Measurements from ENCODE around the gene CCDC63. TPM values are rescaled to one million over a fixed set of nuclear protein-coding genes. Genes with fewer than 3 reads are reported as not detected.

CCDC63 gene
- total RNA-seq = not detected

- ATAC-seq (peak; percentile 58 to 73), DNase-seq (ENCODE audit: low spot score) (no peak)
- H3K9me3 Mint-ChIP-seq = no peaks in the 10 kb centered on the region
- H3K4me1 Mint-ChIP-seq (ENCODE audit: low read depth in 2 of 2) = peaks cover 0 to 5% of the 10 kb centered on the region in 2 donors
- H3K4me3 Mint-ChIP-seq = peak within 1 kb of the TSS; percentile 48
- no peaks in the 10 kb centered on the region for H3K36me3 Mint-ChIP-seq
- peaks cover 27 to 55% of the 10 kb centered on the region in 2 donors for H3K27me3 Mint-ChIP-seq
- H3K27ac Mint-ChIP-seq = no peak within 1 kb of the TSS
These were observed at the start of gene CCDC63 for GRCh38 chr12:110846615-110847566. Gene CCDC63, plus strand, starts transcription at chr12:110846987. Its CDS starts 5,968 bp downstream, at chr12:110852955.

DNA sequence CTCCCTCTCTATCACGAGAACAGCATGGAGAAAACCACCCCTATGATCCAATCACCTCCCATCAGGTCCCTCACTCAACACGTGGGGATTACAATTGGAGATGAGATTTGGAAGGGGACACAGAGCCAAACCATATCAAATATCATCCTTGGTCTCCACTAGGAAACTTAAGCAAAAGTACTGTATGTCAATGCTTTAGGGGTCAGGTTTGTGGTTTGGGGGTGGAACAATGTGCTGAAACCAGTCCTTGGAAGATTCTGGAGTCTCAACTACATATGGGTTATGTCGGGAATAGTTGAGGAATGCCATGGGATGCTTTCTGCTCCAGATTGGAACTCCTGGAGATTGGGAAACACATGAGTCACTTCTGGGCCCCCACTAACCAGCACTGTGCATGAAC is 48.3 kb upstream of the CCDC63 start:
- Mint-ChIP-seq H3K4me1 (ENCODE audit: low read depth in 2 of 2) (no peaks in the 10 kb centered on the region), H3K36me3 (no peaks in the 10 kb centered on the region), H3K4me3 (no peak overlapping the region), H3K9me3 (no peaks in the 10 kb centered on the region), H3K27me3 (peaks cover 15 to 18% of the 10 kb centered on the region in 2 donors), H3K27ac (no peak overlapping the region)
- ATAC-seq (no peak), DNase-seq (ENCODE audit: low spot score) (no peak)

DNA sequence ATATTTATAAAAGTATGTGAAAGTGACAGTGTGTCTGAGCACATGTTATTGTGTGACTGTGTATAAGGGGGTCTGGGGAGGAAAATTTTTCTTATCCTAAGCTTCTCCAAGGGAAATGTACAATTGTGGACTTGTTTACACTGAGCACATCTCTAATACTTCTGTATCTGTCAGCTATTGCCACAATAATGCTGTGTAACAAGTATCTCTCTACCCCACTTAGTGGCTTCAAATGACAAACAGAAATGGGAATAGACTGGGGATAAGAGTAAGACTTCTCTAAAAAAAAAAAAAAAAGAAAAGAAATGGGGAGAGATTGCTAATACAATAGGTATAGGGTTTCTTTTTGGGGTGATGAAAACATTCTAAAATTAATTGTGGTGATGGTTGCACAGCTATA is 44.3 kb upstream of the CCDC63 start:
- Mint-ChIP-seq H3K4me1 (ENCODE audit: low read depth in 2 of 2) (no peaks in the 10 kb centered on the region), H3K9me3 (no peaks in the 10 kb centered on the region), H3K36me3 (no peaks in the 10 kb centered on the region), H3K27me3 (peaks cover 10 to 16% of the 10 kb centered on the region in 2 donors), H3K27ac (no peak overlapping the region), H3K4me3 (no peak overlapping the region)
- DNase-seq (ENCODE audit: low spot score) (no peak), ATAC-seq (no peak)

GRCh38 chr12:110804406-110804805 is 42.4 kb upstream of the CCDC63 start:
- Mint-ChIP-seq H3K9me3 (no peaks in the 10 kb centered on the region), H3K27ac (no peak overlapping the region), H3K27me3 (peaks cover 10 to 17% of the 10 kb centered on the region in 2 donors), H3K4me3 (no peak overlapping the region), H3K36me3 (no peaks in the 10 kb centered on the region), H3K4me1 (ENCODE audit: low read depth in 2 of 2) (no peaks in the 10 kb centered on the region)
- DNase-seq (ENCODE audit: low spot score) (no peak), ATAC-seq (no peak)

DNA sequence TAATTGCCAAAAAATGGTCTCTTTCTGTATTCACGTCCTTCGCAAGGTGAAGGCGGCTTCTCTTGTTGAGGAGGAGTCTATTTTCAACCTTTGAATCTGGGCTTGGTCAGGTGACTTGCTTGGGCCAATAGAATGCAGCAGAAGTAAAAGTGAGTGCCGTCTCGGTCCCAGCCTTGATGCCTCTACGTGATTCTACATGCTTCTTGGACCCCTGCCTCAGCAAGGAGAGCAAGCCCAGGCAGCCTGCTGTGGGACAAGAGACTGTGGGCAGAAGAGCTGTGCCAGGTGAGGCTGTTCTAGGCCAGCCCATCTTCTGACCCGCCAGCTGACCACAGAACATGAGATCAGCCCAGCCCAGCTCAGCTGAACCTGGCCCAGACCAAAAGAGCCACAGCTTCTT is 39.1 kb upstream of the CCDC63 start:
- Mint-ChIP-seq H3K9me3 (no peaks in the 10 kb centered on the region), H3K36me3 (no peaks in the 10 kb centered on the region), H3K27ac (no peak overlapping the region), H3K4me3 (no peak overlapping the region), H3K27me3 (peaks cover 0 to 6% of the 10 kb centered on the region in 2 donors), H3K4me1 (ENCODE audit: low read depth in 2 of 2) (no peaks in the 10 kb centered on the region)
- ATAC-seq = no peak
- no peak for DNase-seq (ENCODE audit: low spot score)

DNA sequence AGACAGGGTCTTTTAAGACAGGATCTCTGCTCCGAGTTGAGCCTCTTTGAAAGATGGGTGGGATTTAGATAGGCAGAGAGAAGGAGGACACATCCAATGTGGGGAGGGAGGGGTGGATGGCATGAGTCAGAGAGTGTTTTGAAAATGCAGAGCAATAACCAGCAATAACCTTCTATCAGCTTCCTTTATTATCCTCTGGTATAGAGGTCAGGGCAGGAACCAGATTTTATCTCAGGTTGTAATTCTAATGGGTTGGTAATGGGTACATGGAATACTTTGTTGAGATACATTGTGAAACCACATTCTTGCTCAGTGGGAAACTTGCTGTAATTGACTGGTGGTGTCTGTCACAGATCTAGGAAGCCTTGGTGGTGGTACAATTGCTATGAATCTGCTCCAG is 37.6 kb upstream of the CCDC63 start:
- DNase-seq (ENCODE audit: low spot score) (no peak), ATAC-seq (no peak)
- Mint-ChIP-seq H3K27ac (no peak overlapping the region), H3K4me1 (ENCODE audit: low read depth in 2 of 2) (no peaks in the 10 kb centered on the region), H3K27me3 (peaks cover 6 to 7% of the 10 kb centered on the region in 2 donors), H3K9me3 (no peaks in the 10 kb centered on the region), H3K36me3 (no peaks in the 10 kb centered on the region), H3K4me3 (no peak overlapping the region)

GRCh38 chr12:110811972-110812371 is 34.8 kb upstream of the CCDC63 start:
- no peaks in the 10 kb centered on the region for H3K4me1 Mint-ChIP-seq (ENCODE audit: low read depth in 2 of 2)
- no peaks in the 10 kb centered on the region for H3K36me3 Mint-ChIP-seq
- H3K9me3 Mint-ChIP-seq = no peaks in the 10 kb centered on the region
- H3K27me3 Mint-ChIP-seq = peaks cover 6 to 11% of the 10 kb centered on the region in 2 donors
- H3K27ac Mint-ChIP-seq = no peak overlapping the region
- no peak for ATAC-seq
- H3K4me3 Mint-ChIP-seq = no peak overlapping the region
- no peak for DNase-seq (ENCODE audit: low spot score)

DNA sequence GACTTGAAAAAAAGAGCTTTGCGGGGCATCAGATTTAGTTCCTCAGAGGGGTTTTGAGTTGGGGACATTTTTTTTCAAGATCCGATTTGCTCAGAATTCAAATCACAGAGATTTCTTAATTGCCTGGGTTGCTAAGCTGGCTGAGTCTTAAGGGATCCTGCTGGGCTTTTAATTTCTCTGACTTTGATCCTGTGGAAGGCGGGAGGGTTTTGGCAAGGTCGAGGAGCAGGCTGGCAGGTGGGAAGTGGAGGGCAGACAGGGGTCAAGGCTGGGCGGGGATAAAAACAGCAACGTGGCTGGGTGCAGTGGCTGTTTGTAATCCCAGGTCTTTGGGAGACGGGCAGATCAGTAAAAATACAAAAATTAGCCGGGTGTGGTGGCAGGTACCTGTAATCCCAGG is 33.5 kb upstream of the CCDC63 start:
- Mint-ChIP-seq H3K4me3 (no peak overlapping the region), H3K4me1 (ENCODE audit: low read depth in 2 of 2) (no peaks in the 10 kb centered on the region), H3K9me3 (no peaks in the 10 kb centered on the region), H3K36me3 (no peaks in the 10 kb centered on the region), H3K27me3 (peaks cover 6 to 9% of the 10 kb centered on the region in 2 donors), H3K27ac (no peak overlapping the region)
- DNase-seq (ENCODE audit: low spot score) = no peak
- ATAC-seq = no peak

- no peaks in the 10 kb centered on the region for H3K9me3 Mint-ChIP-seq
These were observed 33.0 kb upstream of the CCDC63 start for GRCh38 chr12:110813756-110814155.

DNA sequence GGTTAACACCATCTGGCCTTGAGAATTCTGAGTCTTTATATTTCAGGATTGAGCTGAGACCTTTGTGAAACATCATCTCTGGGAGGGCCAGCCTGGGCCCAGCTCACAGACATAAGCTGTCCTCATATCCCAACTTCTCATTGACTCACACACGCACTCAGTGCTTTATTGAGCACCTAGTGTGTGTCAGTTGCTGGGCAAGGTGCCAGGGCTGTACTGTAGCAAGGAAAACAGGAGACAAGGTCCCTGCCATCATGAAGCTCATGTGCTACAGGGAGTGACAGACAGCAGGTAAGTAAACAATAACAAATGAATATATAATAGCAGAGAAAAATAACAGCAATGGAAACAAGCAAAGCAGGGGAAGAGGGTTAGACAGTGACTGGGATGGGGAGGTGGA is 30.5 kb upstream of the CCDC63 start:
- DNase-seq (ENCODE audit: low spot score) (no peak), ATAC-seq (no peak)
- Mint-ChIP-seq H3K27me3 (peaks cover 6 to 12% of the 10 kb centered on the region in 2 donors), H3K4me3 (no peak overlapping the region), H3K4me1 (ENCODE audit: low read depth in 2 of 2) (no peaks in the 10 kb centered on the region), H3K9me3 (no peaks in the 10 kb centered on the region), H3K36me3 (no peaks in the 10 kb centered on the region), H3K27ac (no peak overlapping the region)

More at GRCh38 chr12:110813756-110814155, 33.0 kb upstream of the CCDC63 start:
- Mint-ChIP-seq H3K27ac (no peak overlapping the region), H3K4me3 (no peak overlapping the region), H3K27me3 (peaks cover 6 to 9% of the 10 kb centered on the region in 2 donors), H3K36me3 (no peaks in the 10 kb centered on the region), H3K4me1 (ENCODE audit: low read depth in 2 of 2) (no peaks in the 10 kb centered on the region)
- ATAC-seq = no peak
- DNase-seq (ENCODE audit: low spot score) = no peak

GRCh38 chr12:110816779-110817178 is 30.0 kb upstream of the CCDC63 start:
- Mint-ChIP-seq H3K4me3 (no peak overlapping the region), H3K4me1 (ENCODE audit: low read depth in 2 of 2) (no peaks in the 10 kb centered on the region), H3K9me3 (no peaks in the 10 kb centered on the region), H3K36me3 (no peaks in the 10 kb centered on the region), H3K27me3 (peaks cover 6 to 12% of the 10 kb centered on the region in 2 donors), H3K27ac (no peak overlapping the region)
- no peak for ATAC-seq
- no peak for DNase-seq (ENCODE audit: low spot score)

DNA sequence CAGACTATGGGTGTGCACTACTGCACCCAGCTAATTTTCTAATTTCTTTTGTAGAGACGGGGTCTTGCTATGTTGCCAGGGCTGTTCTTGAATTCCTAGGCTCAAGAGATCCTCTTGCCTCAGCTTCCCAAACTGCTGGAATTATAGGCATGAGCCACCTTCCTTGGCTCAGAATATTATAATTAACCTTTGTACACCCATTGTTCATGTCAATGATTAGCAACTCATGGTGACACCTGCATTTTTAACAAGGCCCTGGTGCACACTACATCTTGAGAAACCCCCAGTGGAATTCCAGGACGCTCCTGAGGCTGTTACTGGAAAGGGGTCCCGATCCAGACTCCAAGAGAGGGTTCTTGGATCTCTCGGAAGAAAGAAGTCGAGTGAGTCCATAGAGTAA is 28.3 kb upstream of the CCDC63 start:
- ATAC-seq = no peak
- H3K36me3 Mint-ChIP-seq = no peaks in the 10 kb centered on the region
- H3K27ac Mint-ChIP-seq = no peak overlapping the region
- H3K4me1 Mint-ChIP-seq (ENCODE audit: low read depth in 2 of 2) = no peaks in the 10 kb centered on the region
- H3K27me3 Mint-ChIP-seq = peaks cover 0 to 11% of the 10 kb centered on the region in 2 donors
- DNase-seq (ENCODE audit: low spot score) = no peak
- H3K4me3 Mint-ChIP-seq = no peak overlapping the region
- H3K9me3 Mint-ChIP-seq = no peaks in the 10 kb centered on the region

GRCh38 chr12:110819150-110819549 is 27.6 kb upstream of the CCDC63 start:
- Mint-ChIP-seq H3K27me3 (peaks cover 0 to 11% of the 10 kb centered on the region in 2 donors), H3K36me3 (no peaks in the 10 kb centered on the region), H3K4me3 (no peak overlapping the region), H3K9me3 (no peaks in the 10 kb centered on the region), H3K27ac (no peak overlapping the region), H3K4me1 (ENCODE audit: low read depth in 2 of 2) (no peaks in the 10 kb centered on the region)
- ATAC-seq (no peak), DNase-seq (ENCODE audit: low spot score) (no peak)

DNA sequence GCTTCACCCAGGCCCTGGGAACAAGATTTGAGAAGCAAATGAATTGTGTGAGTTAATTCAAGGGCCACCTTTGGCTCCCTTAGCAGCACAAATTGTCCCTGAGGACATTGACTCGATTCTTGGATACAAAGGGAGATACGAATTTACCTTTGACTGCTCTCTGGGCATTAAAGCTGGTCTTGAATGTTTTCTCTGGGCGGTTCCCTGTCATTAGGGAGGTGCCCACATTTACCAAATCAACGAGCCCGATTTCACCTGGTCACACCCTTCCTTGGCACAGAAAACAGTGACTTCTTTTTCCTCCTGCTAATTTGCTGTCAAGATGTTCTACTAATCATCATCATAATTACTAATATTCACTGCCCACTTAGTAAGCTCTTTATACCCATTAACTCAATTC is 27.1 kb upstream of the CCDC63 start:
- DNase-seq (ENCODE audit: low spot score) (no peak), ATAC-seq (no peak)
- Mint-ChIP-seq H3K4me3 (no peak overlapping the region), H3K27me3 (peaks cover 0 to 11% of the 10 kb centered on the region in 2 donors), H3K4me1 (ENCODE audit: low read depth in 2 of 2) (no peaks in the 10 kb centered on the region), H3K36me3 (no peaks in the 10 kb centered on the region), H3K27ac (no peak overlapping the region), H3K9me3 (no peaks in the 10 kb centered on the region)

Data from natural killer cell treated with Interleukin-12 subunit alpha and Interleukin-12 subunit beta and Interleukin-15 and Interleukin-18, amount 100 ng/mL, for 72 hours (primary cell).